ENCODE results near the gene KCNA2. TPM values are rescaled to one million over a fixed set of nuclear protein-coding genes. Genes with fewer than 3 reads are reported as not detected.

Gene KCNA2
- 1 to 10 TPM; 2.0 to 3.1 TPM for total RNA-seq

DNA sequence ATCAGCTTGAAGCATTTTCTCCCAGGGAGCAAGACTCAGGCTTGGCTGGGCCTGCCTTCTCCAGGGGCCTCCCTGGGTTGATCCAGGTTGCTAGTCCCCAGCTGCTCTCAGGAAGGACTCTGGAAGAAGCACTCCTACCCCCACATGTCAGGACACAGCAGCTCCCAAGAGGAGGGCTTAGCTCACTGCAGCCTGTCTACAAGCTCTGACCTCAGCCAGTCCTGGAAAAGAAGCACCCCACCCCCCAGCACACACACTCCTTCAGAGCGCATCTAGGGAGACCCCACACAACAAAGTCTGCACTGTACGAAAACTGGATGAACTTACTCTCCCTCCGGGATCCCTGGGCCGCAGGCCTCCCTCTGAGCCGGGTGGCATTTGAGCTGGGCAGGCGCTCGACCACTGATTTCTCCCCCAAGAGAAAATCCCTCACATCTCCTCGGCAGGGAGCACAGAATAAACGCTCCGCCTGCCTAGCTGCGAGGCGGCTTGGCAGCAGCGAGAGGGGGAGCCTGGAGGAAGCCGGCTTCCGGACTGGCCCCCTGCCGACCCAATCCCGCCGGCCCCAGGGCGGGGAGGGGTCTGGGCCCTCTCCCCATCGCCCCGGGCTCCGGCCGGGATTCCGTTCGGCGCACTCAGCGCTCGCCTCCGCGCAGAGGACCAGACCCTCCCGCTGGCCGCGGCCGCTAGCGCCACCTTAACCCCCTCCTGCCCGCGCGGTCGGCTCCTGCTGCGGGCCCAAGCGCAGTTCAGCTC, at the start of gene KCNA2:
Gene KCNA2 (minus strand): TSS at position 458 of the 756 bp plus-strand sequence. CDS start 1,576 bp downstream, outside the sequence.
- ATAC-seq (ENCODE audit: insufficient number of reproducible peaks, low FRiP score, low read depth) (no peak), DNase-seq (ENCODE audit: low spot score) (no peak)
- H3K4me1 ChIP-seq (ENCODE audit: control insufficient read depth in 1 of 2, low read depth in 2 of 2): peaks cover 9 to 10% of the 10 kb centered on the region in 2 donors
- H3K36me3 ChIP-seq: no peaks in the 10 kb centered on the region
- peak within 1 kb of the TSS in 1 of 2 donors; percentile 10 for H3K27ac ChIP-seq
- H3K9me3 ChIP-seq: no peaks in the 10 kb centered on the region
- no peaks in the 10 kb centered on the region for H3K27me3 ChIP-seq (replicated peaks; ENCODE audit: insufficient read depth)
- TF ChIP-seq, protein P1, sequence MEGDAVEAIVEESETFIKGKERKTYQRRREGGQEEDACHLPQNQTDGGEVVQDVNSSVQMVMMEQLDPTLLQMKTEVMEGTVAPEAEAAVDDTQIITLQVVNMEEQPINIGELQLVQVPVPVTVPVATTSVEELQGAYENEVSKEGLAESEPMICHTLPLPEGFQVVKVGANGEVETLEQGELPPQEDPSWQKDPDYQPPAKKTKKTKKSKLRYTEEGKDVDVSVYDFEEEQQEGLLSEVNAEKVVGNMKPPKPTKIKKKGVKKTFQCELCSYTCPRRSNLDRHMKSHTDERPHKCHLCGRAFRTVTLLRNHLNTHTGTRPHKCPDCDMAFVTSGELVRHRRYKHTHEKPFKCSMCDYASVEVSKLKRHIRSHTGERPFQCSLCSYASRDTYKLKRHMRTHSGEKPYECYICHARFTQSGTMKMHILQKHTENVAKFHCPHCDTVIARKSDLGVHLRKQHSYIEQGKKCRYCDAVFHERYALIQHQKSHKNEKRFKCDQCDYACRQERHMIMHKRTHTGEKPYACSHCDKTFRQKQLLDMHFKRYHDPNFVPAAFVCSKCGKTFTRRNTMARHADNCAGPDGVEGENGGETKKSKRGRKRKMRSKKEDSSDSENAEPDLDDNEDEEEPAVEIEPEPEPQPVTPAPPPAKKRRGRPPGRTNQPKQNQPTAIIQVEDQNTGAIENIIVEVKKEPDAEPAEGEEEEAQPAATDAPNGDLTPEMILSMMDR (IDR thresholded peaks at IDR 0.05): no peak
- H3K4me3 ChIP-seq: peak within 1 kb of the TSS; percentile 84

DNA sequence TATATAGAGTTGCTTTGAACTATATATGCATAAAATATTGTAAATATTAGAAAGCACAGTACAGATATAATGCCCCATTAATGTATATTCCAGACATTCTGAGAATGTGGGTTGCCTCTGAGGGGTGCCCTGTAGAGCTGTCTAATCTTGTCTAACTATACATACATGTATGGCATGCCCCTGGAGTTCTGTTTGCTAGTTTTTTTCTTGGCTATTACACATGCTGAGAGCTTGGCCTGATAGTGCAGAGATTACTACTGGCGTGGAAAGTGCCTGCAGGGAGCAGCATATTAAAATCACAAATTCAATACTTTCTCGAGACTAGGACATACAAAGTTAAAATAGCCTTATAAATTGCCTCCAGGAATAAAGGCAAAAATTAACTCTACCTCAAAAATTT, 44.5 kb upstream of the KCNA2 start:
- H3K9me3 ChIP-seq: no peaks in the 10 kb centered on the region
- TF ChIP-seq, protein P1 (IDR thresholded peaks at IDR 0.05): no peak
- no peak for DNase-seq (ENCODE audit: low spot score)
- no peak overlapping the region for H3K4me3 ChIP-seq
- no peak for ATAC-seq (ENCODE audit: insufficient number of reproducible peaks, low FRiP score, low read depth)
- no peaks in the 10 kb centered on the region for H3K27me3 ChIP-seq (replicated peaks; ENCODE audit: insufficient read depth)
- peaks cover 0 to 8% of the 10 kb centered on the region in 2 donors for H3K4me1 ChIP-seq (ENCODE audit: control insufficient read depth in 1 of 2, low read depth in 2 of 2)
- H3K36me3 ChIP-seq: no peaks in the 10 kb centered on the region
- no peak overlapping the region for H3K27ac ChIP-seq

DNA sequence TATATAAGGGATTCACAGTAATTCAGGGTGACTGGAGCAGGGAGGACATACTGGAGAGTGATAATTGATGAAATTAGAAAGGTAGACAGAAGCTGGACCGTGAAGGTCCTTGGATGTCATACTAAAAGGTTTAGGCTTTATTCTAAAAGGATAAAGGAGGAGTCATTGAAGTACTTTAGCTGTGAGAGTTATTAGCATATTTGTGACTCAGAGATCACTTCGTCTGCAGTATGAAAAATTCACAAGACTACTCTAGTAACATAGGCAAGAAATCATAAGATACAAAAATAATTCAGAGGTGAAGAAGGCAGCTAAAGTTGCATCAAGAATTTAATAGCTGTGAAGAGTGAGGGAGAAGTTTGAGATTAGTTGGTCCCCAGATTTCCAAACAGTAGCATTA, 42.3 kb upstream of the KCNA2 start:
- Histone ChIP-seq H3K27ac (no peak overlapping the region), H3K36me3 (no peaks in the 10 kb centered on the region), H3K4me1 (ENCODE audit: control insufficient read depth in 1 of 2, low read depth in 2 of 2) (peaks cover 2 to 12% of the 10 kb centered on the region in 2 donors), H3K27me3 (replicated peaks; ENCODE audit: insufficient read depth) (no peaks in the 10 kb centered on the region), H3K9me3 (no peaks in the 10 kb centered on the region), H3K4me3 (no peak overlapping the region)
- ATAC-seq (ENCODE audit: insufficient number of reproducible peaks, low FRiP score, low read depth) (no peak), DNase-seq (ENCODE audit: low spot score) (no peak)
- TF ChIP-seq, protein P1 (IDR thresholded peaks at IDR 0.05): no peak

DNA sequence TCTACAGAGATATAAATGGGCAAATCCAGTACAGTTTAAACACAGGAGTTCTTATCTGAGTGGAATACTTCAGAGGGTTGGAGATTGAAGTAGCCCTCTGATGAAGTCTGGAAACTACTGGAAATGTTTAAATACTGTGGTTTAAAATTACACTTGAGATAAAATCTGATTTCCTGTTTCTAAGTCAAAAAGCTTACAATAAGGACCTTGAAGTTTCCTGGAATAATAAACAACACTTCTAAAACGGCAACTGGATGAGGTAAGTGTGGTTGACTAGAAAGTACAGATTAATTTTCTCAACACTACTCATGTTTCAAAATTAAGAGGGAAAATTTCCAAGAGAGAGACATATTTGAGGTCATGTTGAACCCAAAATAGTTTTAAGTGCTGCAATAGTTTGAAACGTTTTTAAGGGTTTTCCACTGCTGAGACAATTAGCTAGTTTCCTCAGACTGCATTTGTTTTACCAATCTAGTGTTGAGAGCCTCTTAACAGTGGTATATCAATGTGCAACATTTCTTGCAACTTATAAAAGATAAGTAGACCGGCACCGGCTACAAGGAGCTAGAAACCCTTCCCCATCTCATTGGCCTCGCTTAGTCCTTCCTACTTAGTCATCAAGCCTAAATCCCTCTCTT, 41.2 kb upstream of the KCNA2 start:
- TF ChIP-seq, protein P1 (IDR thresholded peaks at IDR 0.05): no peak
- Histone ChIP-seq H3K36me3 (no peaks in the 10 kb centered on the region), H3K4me1 (ENCODE audit: control insufficient read depth in 1 of 2, low read depth in 2 of 2) (peaks cover 2 to 12% of the 10 kb centered on the region in 2 donors), H3K27me3 (replicated peaks; ENCODE audit: insufficient read depth) (no peaks in the 10 kb centered on the region), H3K9me3 (no peaks in the 10 kb centered on the region), H3K4me3 (no peak overlapping the region), H3K27ac (no peak overlapping the region)
- ATAC-seq (ENCODE audit: insufficient number of reproducible peaks, low FRiP score, low read depth) (no peak), DNase-seq (ENCODE audit: low spot score) (no peak)

Data from thoracic aorta (tissue), 2 donors.